ENCODE results near the gene GRB2. TPM values are rescaled to one million over a fixed set of nuclear protein-coding genes. Genes with fewer than 3 reads are reported as not detected.

Gene GRB2
- total RNA-seq, 1 experiment from 2014 or later, result 101 TPM

GRCh38 chr17:75269844-75270217 is 135.6 kb downstream of the GRB2 start:
- Histone ChIP-seq H3K27me3 (replicated peaks; ENCODE audit: insufficient read depth, low read depth, low read length, poor library complexity) (no peaks in the 10 kb centered on the region), H3K36me3 (ENCODE audit: insufficient read depth, low read length, poor library complexity, severe bottlenecking) (peaks cover 25% of the 10 kb centered on the region), H3K4me1 (ENCODE audit: insufficient read depth, low read length, poor library complexity, severe bottlenecking) (peaks cover 9% of the 10 kb centered on the region), H3K27ac (ENCODE audit: low read depth, low read length, poor library complexity, severe bottlenecking) (peak overlapping the region; percentile 88), H3K9me3 (ENCODE audit: low read depth, low read length, poor library complexity, severe bottlenecking) (no peaks in the 10 kb centered on the region), H3K4me3 (ENCODE audit: low read depth, low read length, poor library complexity, severe bottlenecking) (peak overlapping the region; percentile 100)
- no TSS peak for BruUV-seq (replicated peaks)
- peak; percentile 35 for DNase-seq (ENCODE audit: low spot score)
- ChIA-PET POLR2A (ENCODE audit: low non-redundant PET) (no interaction called here), CTCF (interaction anchor here (0.5 to 2.3 kb wide), 5 partner anchors 8 to 308 kb away, joined by 5 to 16 read pairs (median 7); partner anchors contain the start of genes GGA3 and MRPS7)
- TF ChIP-seq, protein P1, sequence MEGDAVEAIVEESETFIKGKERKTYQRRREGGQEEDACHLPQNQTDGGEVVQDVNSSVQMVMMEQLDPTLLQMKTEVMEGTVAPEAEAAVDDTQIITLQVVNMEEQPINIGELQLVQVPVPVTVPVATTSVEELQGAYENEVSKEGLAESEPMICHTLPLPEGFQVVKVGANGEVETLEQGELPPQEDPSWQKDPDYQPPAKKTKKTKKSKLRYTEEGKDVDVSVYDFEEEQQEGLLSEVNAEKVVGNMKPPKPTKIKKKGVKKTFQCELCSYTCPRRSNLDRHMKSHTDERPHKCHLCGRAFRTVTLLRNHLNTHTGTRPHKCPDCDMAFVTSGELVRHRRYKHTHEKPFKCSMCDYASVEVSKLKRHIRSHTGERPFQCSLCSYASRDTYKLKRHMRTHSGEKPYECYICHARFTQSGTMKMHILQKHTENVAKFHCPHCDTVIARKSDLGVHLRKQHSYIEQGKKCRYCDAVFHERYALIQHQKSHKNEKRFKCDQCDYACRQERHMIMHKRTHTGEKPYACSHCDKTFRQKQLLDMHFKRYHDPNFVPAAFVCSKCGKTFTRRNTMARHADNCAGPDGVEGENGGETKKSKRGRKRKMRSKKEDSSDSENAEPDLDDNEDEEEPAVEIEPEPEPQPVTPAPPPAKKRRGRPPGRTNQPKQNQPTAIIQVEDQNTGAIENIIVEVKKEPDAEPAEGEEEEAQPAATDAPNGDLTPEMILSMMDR (conservative IDR thresholded peaks at IDR 0.05; ENCODE audit: low read depth, low read length), result no peak
- TF ChIP-seq EZH2 (IDR thresholded peaks at IDR 0.05; ENCODE audit: borderline replicate concordance, low read depth, low read length, poor library complexity, severe bottlenecking), result no peak
- intact Hi-C loops (cut with micrococcal nuclease; ENCODE audit: unreplicated experiment), result no loop called here

Small RNA genes within 50 kb of the gene (microRNA-seq; reads per million reads assigned to microRNA genes)
- not detected for gene MIR3678

Other genes starting within 250 kb of the GRB2 start
- gene SUMO2, start 222.7 kb downstream of the GRB2 start, total RNA-seq (2021), result 681 and 703 TPM in 2 replicates
- gene NUP85, start 200.0 kb downstream of the GRB2 start, total RNA-seq (2021), result 140 and 156 TPM in 2 replicates
- gene GGA3, start 144.1 kb downstream of the GRB2 start, total RNA-seq (2021), result 52.7 and 55.8 TPM in 2 replicates
- gene MRPS7, start 143.8 kb downstream of the GRB2 start, total RNA-seq (2021), result 103 and 105 TPM in 2 replicates
- gene MIF4GD, start 134.4 kb downstream of the GRB2 start, total RNA-seq (2021), result 14.7 and 22.4 TPM in 2 replicates
- gene SLC25A19, start 116.2 kb downstream of the GRB2 start, total RNA-seq (2021), result 40.0 and 45.0 TPM in 2 replicates
- gene TMEM94, start 51.0 kb upstream of the GRB2 start, total RNA-seq (2021), result 67.0 and 84.7 TPM in 2 replicates
- gene CASKIN2, start 109.9 kb upstream of the GRB2 start, total RNA-seq (2021), result 32.6 and 32.7 TPM in 2 replicates
- 36.5 and 36.6 TPM in 2 replicates for gene TSEN54, start 110.8 kb upstream of the GRB2 start, total RNA-seq (2021)
- gene LLGL2, start 120.0 kb upstream of the GRB2 start, total RNA-seq (2021), result 10.8 and 14.4 TPM in 2 replicates
- 9.3 and 14.7 TPM in 2 replicates for gene MYO15B, start 182.1 kb upstream of the GRB2 start, total RNA-seq (2021)
- 0.22 TPM in 1 of 2 replicates, not detected in the other for gene SMIM5, start 227.8 kb upstream of the GRB2 start, total RNA-seq (2021)

All from A673 (cell line).